HepG2 (cell line): ENCODE results near the gene PSENEN. TPM values are rescaled to one million over a fixed set of nuclear protein-coding genes. Genes with fewer than 3 reads are reported as not detected.
A peak's percentile ranks its signal among the peaks of the same experiment; 100 is the strongest.

ENCODE experiments used
- TSC22D2 ChIP-seq: sonication (generic); formaldehyde crosslinking; IDR thresholded peaks from 2 replicates; pipeline ENCODE4 v1.5.1; 2020; ENCODE audit warnings: missing genetic modification reagents, mild to moderate bottlenecking, borderline replicate concordance
- YEATS4 ChIP-seq: sonication (generic); formaldehyde crosslinking; IDR thresholded peaks from 2 replicates; pipeline ENCODE4 v1.4.0; 2020; ENCODE audit warnings: missing genetic modification reagents, borderline replicate concordance
- ZBTB42 ChIP-seq: sonication (generic); formaldehyde crosslinking; IDR thresholded peaks from 2 replicates; pipeline ENCODE4 v1.5.0; 2020; ENCODE audit warnings: mild to moderate bottlenecking, missing genetic modification reagents
- ZBTB7B ChIP-seq: sonication (generic); formaldehyde crosslinking; IDR thresholded peaks from 2 replicates; pipeline ENCODE4 v1.4.0; 2020; ENCODE audit warnings: missing genetic modification reagents
- ZNF343 ChIP-seq: sonication (generic); formaldehyde crosslinking; IDR thresholded peaks from 2 replicates; pipeline ENCODE4 v1.4.0; 2020; ENCODE audit warnings: mild to moderate bottlenecking, missing genetic modification reagents
- ZNF644 ChIP-seq: IDR thresholded peaks from 2 replicates; pipeline ENCODE4 v1.6.1; 2016; ENCODE audit warnings: low read depth
- ZSCAN9 ChIP-seq: IDR thresholded peaks from 2 replicates; pipeline ENCODE4 v1.6.1; 2016; ENCODE audit warnings: borderline replicate concordance
- polyA plus RNA-seq, 8 experiments: library from polyadenylated mRNA; depleted of rRNA in 3 of 8; stranded (reverse) in 7 of 8; unstranded in 1 of 8; fragments of >200 nt; fragmentation: Illumina TruSeq in 4 of 8; extraction: Trizol in 4 of 8; gene quantifications; 2 replicates each; pipeline versions ENCODE4 v1.2.1 to v1.2.3, GENCODE V29; 2011 to 2016; ENCODE audit warnings: low read depth in 4 of 8, missing spikeins in 1 of 8, mixed read lengths in 1 of 8; ENCODE audit not compliant: insufficient read depth in 1 of 8
- total RNA-seq, 5 experiments: library from RNA; depleted of rRNA; stranded (reverse); fragments of >200 nt; fragmentation: Illumina TruSeq; extraction: Trizol; gene quantifications; 2 replicates each; pipeline ENCODE4 v1.2.3, GENCODE V29; 2016; ENCODE audit warnings: low read depth in 1 of 5
- TF ChIP-seq, protein P1 (sequence below): sonication (generic); formaldehyde crosslinking; IDR thresholded peaks from 2 replicates; pipeline ENCODE4 v1.4.0; 2020; ENCODE audit warnings: mild to moderate bottlenecking, missing genetic modification reagents
- TF ChIP-seq, protein P2 (sequence below): IDR thresholded peaks from 2 replicates; pipeline ENCODE4 v1.6.1; 2018; ENCODE audit warnings: missing genetic modification reagents, mild to moderate bottlenecking, missing compliant biosample characterization
- TF ChIP-seq, protein P3 (sequence below): sonication (generic); formaldehyde crosslinking; IDR thresholded peaks from 2 replicates; pipeline ENCODE4 v1.4.0; 2020; ENCODE audit warnings: mild to moderate bottlenecking, missing genetic modification reagents
- TF ChIP-seq, protein P4 (sequence below), 2 experiments: sonication (generic) in 1 of 2; formaldehyde crosslinking in 1 of 2; IDR thresholded peaks; 2 replicates each; pipeline versions ENCODE4 v1.5.1 to v1.6.1; 2011 to 2020; ENCODE audit warnings: borderline replicate concordance in 1 of 2, low read depth in 1 of 2, low read length in 1 of 2, mild to moderate bottlenecking in 1 of 2, missing genetic modification reagents in 1 of 2, moderate library complexity in 1 of 2
- TF ChIP-seq, protein P5 (sequence below): sonication (generic); formaldehyde crosslinking; IDR thresholded peaks from 2 replicates; pipeline ENCODE4 v1.4.0; 2020; ENCODE audit warnings: mild to moderate bottlenecking, missing genetic modification reagents

PSENEN gene
- total and polyA plus RNA-seq, 2 of the 13 experiments (the other 11 are each of a cell fraction or from before 2014, with no cell fraction given) = 16.9 to 34.2 TPM

DNA sequence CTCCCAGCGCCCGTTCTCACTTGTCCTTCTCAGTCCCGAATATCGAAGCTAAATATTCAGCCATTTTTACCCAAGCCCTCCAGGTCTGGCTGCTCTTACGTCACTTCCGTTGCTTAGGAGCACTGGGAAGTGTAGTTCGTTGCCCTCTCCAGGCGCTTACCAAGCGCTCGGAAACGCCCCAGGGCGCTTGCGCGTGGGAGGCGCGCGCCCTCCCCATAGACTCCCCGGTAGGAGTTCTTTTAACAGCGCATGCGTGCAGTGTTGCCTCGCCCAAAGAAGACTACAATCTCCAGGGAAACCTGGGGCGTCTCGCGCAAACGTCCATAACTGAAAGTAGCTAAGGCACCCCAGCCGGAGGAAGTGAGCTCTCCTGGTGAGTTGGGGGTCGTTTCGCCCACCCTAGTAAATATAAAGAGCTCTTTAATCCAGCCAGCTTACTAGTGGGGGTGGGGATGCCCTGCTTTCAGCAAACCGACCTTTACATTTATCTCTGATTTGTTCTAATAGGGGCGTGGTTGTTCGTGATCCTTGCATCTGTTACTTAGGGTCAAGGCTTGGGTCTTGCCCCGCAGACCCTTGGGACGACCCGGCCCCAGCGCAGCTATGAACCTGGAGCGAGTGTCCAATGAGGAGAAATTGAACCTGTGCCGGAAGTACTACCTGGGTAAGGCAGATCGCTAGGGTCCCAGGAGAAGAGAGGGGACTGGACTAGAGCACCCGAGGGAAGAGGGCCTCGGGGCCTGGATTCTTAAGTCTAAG is at the start of gene PSENEN, which contains the start of gene U2AF1L4 (continued):
- TF ChIP-seq TSC22D2 (CRISPR knock-in tag) (no peak), ZNF343 (CRISPR knock-in tag) (no peak), ZNF644 (CRISPR knock-in tag) (no peak), ZSCAN9 (CRISPR knock-in tag) (no peak), ZBTB42 (CRISPR knock-in tag) (no peak), ZBTB7B (peak; percentile 52; the same call in 1 of the 2 replicates), YEATS4 (CRISPR knock-in tag) (no peak)
- TF ChIP-seq, protein P1, sequence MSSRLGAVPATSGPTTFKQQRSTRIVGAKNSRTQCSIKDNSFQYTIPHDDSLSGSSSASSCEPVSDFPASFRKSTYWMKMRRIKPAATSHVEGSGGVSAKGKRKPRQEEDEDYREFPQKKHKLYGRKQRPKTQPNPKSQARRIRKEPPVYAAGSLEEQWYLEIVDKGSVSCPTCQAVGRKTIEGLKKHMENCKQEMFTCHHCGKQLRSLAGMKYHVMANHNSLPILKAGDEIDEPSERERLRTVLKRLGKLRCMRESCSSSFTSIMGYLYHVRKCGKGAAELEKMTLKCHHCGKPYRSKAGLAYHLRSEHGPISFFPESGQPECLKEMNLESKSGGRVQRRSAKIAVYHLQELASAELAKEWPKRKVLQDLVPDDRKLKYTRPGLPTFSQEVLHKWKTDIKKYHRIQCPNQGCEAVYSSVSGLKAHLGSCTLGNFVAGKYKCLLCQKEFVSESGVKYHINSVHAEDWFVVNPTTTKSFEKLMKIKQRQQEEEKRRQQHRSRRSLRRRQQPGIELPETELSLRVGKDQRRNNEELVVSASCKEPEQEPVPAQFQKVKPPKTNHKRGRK (CRISPR knock-in tag) = no peak
- TF ChIP-seq, protein P2, sequence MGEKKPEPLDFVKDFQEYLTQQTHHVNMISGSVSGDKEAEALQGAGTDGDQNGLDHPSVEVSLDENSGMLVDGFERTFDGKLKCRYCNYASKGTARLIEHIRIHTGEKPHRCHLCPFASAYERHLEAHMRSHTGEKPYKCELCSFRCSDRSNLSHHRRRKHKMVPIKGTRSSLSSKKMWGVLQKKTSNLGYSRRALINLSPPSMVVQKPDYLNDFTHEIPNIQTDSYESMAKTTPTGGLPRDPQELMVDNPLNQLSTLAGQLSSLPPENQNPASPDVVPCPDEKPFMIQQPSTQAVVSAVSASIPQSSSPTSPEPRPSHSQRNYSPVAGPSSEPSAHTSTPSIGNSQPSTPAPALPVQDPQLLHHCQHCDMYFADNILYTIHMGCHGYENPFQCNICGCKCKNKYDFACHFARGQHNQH (CRISPR knock-in tag) = no peak
- TF ChIP-seq, protein P3, sequence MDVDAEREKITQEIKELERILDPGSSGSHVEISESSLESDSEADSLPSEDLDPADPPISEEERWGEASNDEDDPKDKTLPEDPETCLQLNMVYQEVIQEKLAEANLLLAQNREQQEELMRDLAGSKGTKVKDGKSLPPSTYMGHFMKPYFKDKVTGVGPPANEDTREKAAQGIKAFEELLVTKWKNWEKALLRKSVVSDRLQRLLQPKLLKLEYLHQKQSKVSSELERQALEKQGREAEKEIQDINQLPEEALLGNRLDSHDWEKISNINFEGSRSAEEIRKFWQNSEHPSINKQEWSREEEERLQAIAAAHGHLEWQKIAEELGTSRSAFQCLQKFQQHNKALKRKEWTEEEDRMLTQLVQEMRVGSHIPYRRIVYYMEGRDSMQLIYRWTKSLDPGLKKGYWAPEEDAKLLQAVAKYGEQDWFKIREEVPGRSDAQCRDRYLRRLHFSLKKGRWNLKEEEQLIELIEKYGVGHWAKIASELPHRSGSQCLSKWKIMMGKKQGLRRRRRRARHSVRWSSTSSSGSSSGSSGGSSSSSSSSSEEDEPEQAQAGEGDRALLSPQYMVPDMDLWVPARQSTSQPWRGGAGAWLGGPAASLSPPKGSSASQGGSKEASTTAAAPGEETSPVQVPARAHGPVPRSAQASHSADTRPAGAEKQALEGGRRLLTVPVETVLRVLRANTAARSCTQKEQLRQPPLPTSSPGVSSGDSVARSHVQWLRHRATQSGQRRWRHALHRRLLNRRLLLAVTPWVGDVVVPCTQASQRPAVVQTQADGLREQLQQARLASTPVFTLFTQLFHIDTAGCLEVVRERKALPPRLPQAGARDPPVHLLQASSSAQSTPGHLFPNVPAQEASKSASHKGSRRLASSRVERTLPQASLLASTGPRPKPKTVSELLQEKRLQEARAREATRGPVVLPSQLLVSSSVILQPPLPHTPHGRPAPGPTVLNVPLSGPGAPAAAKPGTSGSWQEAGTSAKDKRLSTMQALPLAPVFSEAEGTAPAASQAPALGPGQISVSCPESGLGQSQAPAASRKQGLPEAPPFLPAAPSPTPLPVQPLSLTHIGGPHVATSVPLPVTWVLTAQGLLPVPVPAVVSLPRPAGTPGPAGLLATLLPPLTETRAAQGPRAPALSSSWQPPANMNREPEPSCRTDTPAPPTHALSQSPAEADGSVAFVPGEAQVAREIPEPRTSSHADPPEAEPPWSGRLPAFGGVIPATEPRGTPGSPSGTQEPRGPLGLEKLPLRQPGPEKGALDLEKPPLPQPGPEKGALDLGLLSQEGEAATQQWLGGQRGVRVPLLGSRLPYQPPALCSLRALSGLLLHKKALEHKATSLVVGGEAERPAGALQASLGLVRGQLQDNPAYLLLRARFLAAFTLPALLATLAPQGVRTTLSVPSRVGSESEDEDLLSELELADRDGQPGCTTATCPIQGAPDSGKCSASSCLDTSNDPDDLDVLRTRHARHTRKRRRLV (CRISPR knock-in tag) = no peak
- TF ChIP-seq, protein P4, sequence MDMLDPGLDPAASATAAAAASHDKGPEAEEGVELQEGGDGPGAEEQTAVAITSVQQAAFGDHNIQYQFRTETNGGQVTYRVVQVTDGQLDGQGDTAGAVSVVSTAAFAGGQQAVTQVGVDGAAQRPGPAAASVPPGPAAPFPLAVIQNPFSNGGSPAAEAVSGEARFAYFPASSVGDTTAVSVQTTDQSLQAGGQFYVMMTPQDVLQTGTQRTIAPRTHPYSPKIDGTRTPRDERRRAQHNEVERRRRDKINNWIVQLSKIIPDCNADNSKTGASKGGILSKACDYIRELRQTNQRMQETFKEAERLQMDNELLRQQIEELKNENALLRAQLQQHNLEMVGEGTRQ (IDR thresholded peaks at IDR 0.05; ENCODE audit: low read depth, low read length) = no peak
- TF ChIP-seq, protein P4 (CRISPR knock-in tag; IDR thresholded peaks at IDR 0.05; ENCODE audit: borderline replicate concordance) = no peak
- TF ChIP-seq, protein P5, sequence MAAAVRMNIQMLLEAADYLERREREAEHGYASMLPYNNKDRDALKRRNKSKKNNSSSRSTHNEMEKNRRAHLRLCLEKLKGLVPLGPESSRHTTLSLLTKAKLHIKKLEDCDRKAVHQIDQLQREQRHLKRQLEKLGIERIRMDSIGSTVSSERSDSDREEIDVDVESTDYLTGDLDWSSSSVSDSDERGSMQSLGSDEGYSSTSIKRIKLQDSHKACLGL (CRISPR knock-in tag) = no peak
